SKM-1 (cell line): ENCODE results near the gene MOK.

Source experiments
- DNase-seq: peaks from one replicate; lab custom pipeline; 2025; ENCODE audit not compliant: unreplicated experiment; lab: John Stamatoyannopoulos, UW

MOK gene

GRCh38 chr14:102183886-102184285, 121.1 kb downstream of the MOK start:
- no peak for DNase-seq

- no peak for DNase-seq
These were observed 121.9 kb downstream of the MOK start for GRCh38 chr14:102182936-102183619.

- DNase-seq = no peak
These were observed 122.8 kb downstream of the MOK start for GRCh38 chr14:102182190-102182589.

GRCh38 chr14:102181187-102181586, 123.8 kb downstream of the MOK start:
- no peak for DNase-seq

- no peak for DNase-seq
These were observed 124.5 kb downstream of the MOK start for GRCh38 chr14:102180248-102180998.
